T-helper 1 cell treated with Interleukin-12 subunit alpha and Interleukin-12 subunit beta and Interleukin-4 antibody, amounts not matched to agents 30 μg/mL and 1 μg/mL, for 36 hours (primary cell): ENCODE results near the gene PAMR1.
"Not testable (repeated sequence)": the region's sequence is repeated elsewhere in the genome, so short reads cannot be mapped to it uniquely, and the experiment has no call there.

ENCODE experiments used
- H3K27ac Mint-ChIP-seq: one replicate; pipeline ENCODE4 v1.8.0; 2021; ENCODE audit warnings: mild to moderate bottlenecking, mixed read lengths
- H3K27me3 Mint-ChIP-seq: one replicate; pipeline ENCODE4 v1.8.0; 2021; ENCODE audit warnings: low read depth, mixed read lengths
- H3K36me3 Mint-ChIP-seq: one replicate; pipeline ENCODE4 v1.8.0; 2021; ENCODE audit warnings: low read depth, mixed read lengths
- H3K4me1 Mint-ChIP-seq: one replicate; pipeline ENCODE4 v1.8.0; 2021; ENCODE audit warnings: low read depth, mixed read lengths
- H3K4me3 Mint-ChIP-seq: one replicate; pipeline ENCODE4 v1.8.0; 2021; ENCODE audit warnings: mild to moderate bottlenecking, moderate library complexity, mixed read lengths
- H3K9me3 Mint-ChIP-seq: one replicate; pipeline ENCODE4 v1.8.0; 2021; ENCODE audit warnings: mixed read lengths

PAMR1 gene

GRCh38 chr11:35529971-35530495, 4.6 kb upstream of the PAMR1 start:
- peaks cover 51% of the 10 kb centered on the region for H3K27me3 Mint-ChIP-seq
- H3K36me3 Mint-ChIP-seq = no peaks in the 10 kb centered on the region
- H3K27ac Mint-ChIP-seq = no peak overlapping the region
- peaks cover 2% of the 10 kb centered on the region for H3K4me1 Mint-ChIP-seq
- H3K9me3 Mint-ChIP-seq = no peaks in the 10 kb centered on the region
- no peak overlapping the region for H3K4me3 Mint-ChIP-seq

GRCh38 chr11:35526370-35526792, 965 bp upstream of the PAMR1 start:
- H3K9me3 Mint-ChIP-seq = no peaks in the 10 kb centered on the region
- no peak overlapping the region for H3K4me3 Mint-ChIP-seq

GRCh38 chr11:35524780-35525179, 636 bp downstream of the PAMR1 start:
- H3K27ac Mint-ChIP-seq = no peak overlapping the region
- no peak overlapping the region for H3K4me3 Mint-ChIP-seq
- peaks cover 2% of the 10 kb centered on the region for H3K4me1 Mint-ChIP-seq
- H3K36me3 Mint-ChIP-seq = no peaks in the 10 kb centered on the region
- H3K27me3 Mint-ChIP-seq = peaks cover 70% of the 10 kb centered on the region
- H3K9me3 Mint-ChIP-seq = no peaks in the 10 kb centered on the region

More at GRCh38 chr11:35526370-35526792, 965 bp upstream of the PAMR1 start:
- no peak overlapping the region for H3K27ac Mint-ChIP-seq
- H3K4me1 Mint-ChIP-seq = peaks cover 2% of the 10 kb centered on the region
- peaks cover 73% of the 10 kb centered on the region for H3K27me3 Mint-ChIP-seq
- H3K36me3 Mint-ChIP-seq = no peaks in the 10 kb centered on the region

GRCh38 chr11:35523861-35524260, 1.6 kb downstream of the PAMR1 start:
- no peak overlapping the region for H3K27ac Mint-ChIP-seq
- H3K9me3 Mint-ChIP-seq = no peaks in the 10 kb centered on the region
- peaks cover 2% of the 10 kb centered on the region for H3K4me1 Mint-ChIP-seq
- H3K36me3 Mint-ChIP-seq = no peaks in the 10 kb centered on the region
- no peak overlapping the region for H3K4me3 Mint-ChIP-seq
- peaks cover 72% of the 10 kb centered on the region for H3K27me3 Mint-ChIP-seq

GRCh38 chr11:35523331-35523768, 2.1 kb downstream of the PAMR1 start:
- Mint-ChIP-seq H3K27ac (no peak overlapping the region), H3K9me3 (no peaks in the 10 kb centered on the region), H3K4me1 (peaks cover 2% of the 10 kb centered on the region), H3K27me3 (peaks cover 71% of the 10 kb centered on the region), H3K36me3 (no peaks in the 10 kb centered on the region), H3K4me3 (no peak overlapping the region)

- H3K27me3 Mint-ChIP-seq = peaks cover 67% of the 10 kb centered on the region
- H3K27ac Mint-ChIP-seq, H3K36me3 Mint-ChIP-seq: not testable (repeated sequence)
Observed at GRCh38 chr11:35522091-35522490, 3.3 kb downstream of the PAMR1 start.

GRCh38 chr11:35520376-35520775, 5.0 kb downstream of the PAMR1 start:
- no peaks in the 10 kb centered on the region for H3K4me1 Mint-ChIP-seq
- H3K4me3 Mint-ChIP-seq = no peak overlapping the region
- no peaks in the 10 kb centered on the region for H3K36me3 Mint-ChIP-seq
- no peaks in the 10 kb centered on the region for H3K9me3 Mint-ChIP-seq
- no peak overlapping the region for H3K27ac Mint-ChIP-seq
- H3K27me3 Mint-ChIP-seq = peaks cover 55% of the 10 kb centered on the region

More at GRCh38 chr11:35522091-35522490, 3.3 kb downstream of the PAMR1 start:
- H3K9me3 Mint-ChIP-seq, H3K4me3 Mint-ChIP-seq, H3K4me1 Mint-ChIP-seq: not testable (repeated sequence)

- peaks cover 39% of the 10 kb centered on the region for H3K27me3 Mint-ChIP-seq
- no peaks in the 10 kb centered on the region for H3K4me1 Mint-ChIP-seq
- no peaks in the 10 kb centered on the region for H3K36me3 Mint-ChIP-seq
- H3K4me3 Mint-ChIP-seq = no peak overlapping the region
- no peak overlapping the region for H3K27ac Mint-ChIP-seq
- no peaks in the 10 kb centered on the region for H3K9me3 Mint-ChIP-seq
Observed at GRCh38 chr11:35518766-35519165, 6.7 kb downstream of the PAMR1 start.

- no peak overlapping the region for H3K4me3 Mint-ChIP-seq
- no peak overlapping the region for H3K27ac Mint-ChIP-seq
- peaks cover 28% of the 10 kb centered on the region for H3K27me3 Mint-ChIP-seq
- H3K4me1 Mint-ChIP-seq = no peaks in the 10 kb centered on the region
- no peaks in the 10 kb centered on the region for H3K36me3 Mint-ChIP-seq
- H3K9me3 Mint-ChIP-seq = no peaks in the 10 kb centered on the region
Observed at GRCh38 chr11:35517481-35517880, 7.9 kb downstream of the PAMR1 start.

GRCh38 chr11:35516403-35516802, 9.0 kb downstream of the PAMR1 start:
- Mint-ChIP-seq H3K27me3 (peaks cover 23% of the 10 kb centered on the region), H3K9me3 (no peaks in the 10 kb centered on the region), H3K4me1 (no peaks in the 10 kb centered on the region), H3K36me3 (no peaks in the 10 kb centered on the region), H3K27ac (no peak overlapping the region), H3K4me3 (no peak overlapping the region)

- H3K27ac Mint-ChIP-seq = no peak overlapping the region
- H3K4me3 Mint-ChIP-seq = no peak overlapping the region
- H3K27me3 Mint-ChIP-seq = peaks cover 20% of the 10 kb centered on the region
- H3K36me3 Mint-ChIP-seq = no peaks in the 10 kb centered on the region
- no peaks in the 10 kb centered on the region for H3K9me3 Mint-ChIP-seq
- no peaks in the 10 kb centered on the region for H3K4me1 Mint-ChIP-seq
Observed at GRCh38 chr11:35515224-35515623, 10.2 kb downstream of the PAMR1 start.

- H3K27me3 Mint-ChIP-seq = peaks cover 17% of the 10 kb centered on the region
Observed at GRCh38 chr11:35514481-35514880, 10.9 kb downstream of the PAMR1 start.

GRCh38 chr11:35511666-35512065, 13.8 kb downstream of the PAMR1 start:
- Mint-ChIP-seq H3K36me3 (no peaks in the 10 kb centered on the region), H3K27me3 (peaks cover 7% of the 10 kb centered on the region), H3K27ac (no peak overlapping the region), H3K9me3 (peaks cover 4% of the 10 kb centered on the region), H3K4me3 (no peak overlapping the region), H3K4me1 (no peaks in the 10 kb centered on the region)

More at GRCh38 chr11:35514481-35514880, 10.9 kb downstream of the PAMR1 start:
- Mint-ChIP-seq H3K9me3 (no peaks in the 10 kb centered on the region), H3K4me3 (no peak overlapping the region), H3K4me1 (no peaks in the 10 kb centered on the region), H3K27ac (no peak overlapping the region), H3K36me3 (no peaks in the 10 kb centered on the region)

- peaks cover 2% of the 10 kb centered on the region for H3K4me1 Mint-ChIP-seq
- H3K27ac Mint-ChIP-seq = no peak overlapping the region
- H3K4me3 Mint-ChIP-seq = no peak overlapping the region
- H3K27me3 Mint-ChIP-seq = peaks cover 19% of the 10 kb centered on the region
- peaks cover 13% of the 10 kb centered on the region for H3K9me3 Mint-ChIP-seq
- no peaks in the 10 kb centered on the region for H3K36me3 Mint-ChIP-seq
Observed at GRCh38 chr11:35507688-35508087, 17.7 kb downstream of the PAMR1 start.

GRCh38 chr11:35501776-35502175, 23.6 kb downstream of the PAMR1 start:
- Mint-ChIP-seq H3K4me1 (peaks cover 2% of the 10 kb centered on the region), H3K4me3 (no peak overlapping the region), H3K27ac (no peak overlapping the region), H3K36me3 (no peaks in the 10 kb centered on the region), H3K9me3 (peaks cover 9% of the 10 kb centered on the region), H3K27me3 (peaks cover 13% of the 10 kb centered on the region)

GRCh38 chr11:35500744-35501143, 24.7 kb downstream of the PAMR1 start:
- H3K4me3 Mint-ChIP-seq = no peak overlapping the region
- no peak overlapping the region for H3K27ac Mint-ChIP-seq
- H3K27me3 Mint-ChIP-seq = peaks cover 13% of the 10 kb centered on the region
- peaks cover 5% of the 10 kb centered on the region for H3K9me3 Mint-ChIP-seq
- no peaks in the 10 kb centered on the region for H3K36me3 Mint-ChIP-seq
- peaks cover 2% of the 10 kb centered on the region for H3K4me1 Mint-ChIP-seq
